NCI-H446 (cell line): ENCODE results near the gene DLX5.

Source experiments
- DNase-seq, 2 experiments: peaks; one replicate each; lab custom pipeline; 2025; lab: John Stamatoyannopoulos, UW

The DLX5 gene

GRCh38 chr7:97005183-97006054, 19.2 kb downstream of the DLX5 start, which contains the start of gene DLX6:
Gene DLX6 (plus strand): TSS chr7:97005553. CDS start chr7:97005978, 425 bp downstream.
- DNase-seq, result peak; percentile 70 to 93

- no peak for DNase-seq
Observed at GRCh38 chr7:97004247-97005182, 20.1 kb downstream of the DLX5 start.

GRCh38 chr7:97003262-97004246, 21.1 kb downstream of the DLX5 start:
- no peak for DNase-seq

GRCh38 chr7:97002555-97003261, 21.9 kb downstream of the DLX5 start:
- DNase-seq, result no peak

- no peak for DNase-seq
Observed at GRCh38 chr7:97001656-97002554, 22.7 kb downstream of the DLX5 start.

GRCh38 chr7:97001221-97001620, 23.4 kb downstream of the DLX5 start:
- no peak for DNase-seq

GRCh38 chr7:96998744-96999143, 25.9 kb downstream of the DLX5 start:
- DNase-seq, result no peak

GRCh38 chr7:96998333-96998732, 26.3 kb downstream of the DLX5 start:
- DNase-seq, result no peak

- DNase-seq, result no peak
Observed at GRCh38 chr7:96997512-96998032, 27.1 kb downstream of the DLX5 start.

GRCh38 chr7:96996958-96997511, 27.6 kb downstream of the DLX5 start:
- DNase-seq, result no peak

- no peak for DNase-seq
Observed at GRCh38 chr7:96996111-96996957, 28.3 kb downstream of the DLX5 start.

GRCh38 chr7:96995406-96996110, 29.1 kb downstream of the DLX5 start:
- no peak for DNase-seq

GRCh38 chr7:96993980-96994379, 30.7 kb downstream of the DLX5 start:
- no peak for DNase-seq

- no peak for DNase-seq
Observed at GRCh38 chr7:96993094-96993865, 31.4 kb downstream of the DLX5 start.

GRCh38 chr7:96992192-96993005, 32.2 kb downstream of the DLX5 start:
- DNase-seq, result no peak
